Measurements from ENCODE around the gene THAP4. TPM values are rescaled to one million over a fixed set of nuclear protein-coding genes. Genes with fewer than 3 reads are reported as not detected.

THAP4 gene
- total RNA-seq, 1 donor from 2014 or later, result 46.1 TPM

DNA sequence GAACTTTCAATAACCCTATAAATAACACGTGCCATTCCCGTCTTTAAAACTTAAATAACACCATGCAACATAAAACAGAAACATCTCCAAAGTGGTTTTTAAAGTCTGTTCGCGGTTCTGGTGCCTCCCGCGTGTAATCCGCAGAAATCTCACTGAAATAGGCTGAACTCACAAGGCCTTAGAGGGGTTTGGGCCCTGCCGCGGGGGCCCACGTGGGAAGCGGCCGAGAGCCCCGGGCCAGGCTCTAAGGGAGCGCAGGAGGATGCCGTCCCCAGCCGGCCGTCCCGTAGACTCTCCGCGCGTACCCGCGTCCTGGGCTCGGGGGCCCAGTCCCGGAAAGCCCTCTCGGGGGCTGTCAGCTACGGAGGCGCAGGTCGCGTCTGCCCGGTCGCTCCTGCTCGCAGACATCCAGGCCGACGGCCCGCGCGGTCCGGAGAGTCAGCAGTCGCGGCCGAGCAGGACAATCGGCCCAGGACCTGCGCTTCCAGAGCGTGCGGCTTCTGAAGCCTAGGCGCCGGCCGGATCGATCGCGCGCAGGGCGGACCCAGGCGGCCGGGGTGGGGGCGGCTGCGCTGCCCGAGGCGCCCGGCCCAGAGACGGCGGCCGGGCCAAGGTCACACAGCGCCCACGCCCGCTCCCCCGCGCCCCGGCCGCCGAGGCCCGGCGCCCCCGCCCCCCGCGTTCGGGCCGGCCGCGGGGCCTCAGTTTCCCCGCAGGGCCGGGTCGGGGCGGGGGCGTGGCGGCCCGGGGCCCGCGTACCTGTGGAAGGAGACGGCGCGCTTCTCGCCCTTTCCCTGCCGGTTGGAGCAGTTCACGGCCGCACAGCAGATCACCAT lies 558 bp downstream of the THAP4 start:
- ATAC-seq (peak; percentile 37), DNase-seq (peak; percentile 77)
- peaks cover 24% of the 10 kb centered on the region for H3K36me3 ChIP-seq
- peak overlapping the region; percentile 77 for H3K4me3 ChIP-seq
- peaks cover 41% of the 10 kb centered on the region for H3K4me1 ChIP-seq
- intact Hi-C loops (cut with DNase I), result no loop called here
- peak overlapping the region; percentile 99 for H3K27ac ChIP-seq
- no peak for TF ChIP-seq CTCF (IDR thresholded peaks at IDR 0.05)
- H3K27me3 ChIP-seq, result no peaks in the 10 kb centered on the region
- no peaks in the 10 kb centered on the region for H3K9me3 ChIP-seq

DNA sequence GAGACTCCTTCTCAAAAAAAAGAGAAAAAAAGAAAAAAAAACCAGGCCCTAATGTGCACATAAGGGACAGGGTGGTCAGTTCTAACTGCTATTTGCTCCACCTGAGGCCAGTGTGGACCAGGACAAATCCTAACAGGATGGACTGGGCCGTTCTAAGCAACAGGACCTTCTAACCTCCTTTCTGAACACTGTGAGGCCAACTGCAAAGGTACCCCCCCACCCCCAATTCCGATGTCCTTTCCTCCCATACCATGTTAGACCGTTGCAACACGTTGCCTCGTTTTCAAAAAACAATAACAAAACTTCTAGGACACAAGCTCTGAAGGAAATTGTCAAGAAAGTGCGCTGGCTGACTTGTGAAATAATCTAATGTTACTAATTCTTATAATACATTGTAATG lies 1.2 kb downstream of the THAP4 start:
- no peak for DNase-seq
- intact Hi-C loops (cut with DNase I), result no loop called here

GRCh38 chr2:241633561-241633960 lies 3.4 kb downstream of the THAP4 start:
- Histone ChIP-seq H3K4me1 (peaks cover 18% of the 10 kb centered on the region), H3K9me3 (no peaks in the 10 kb centered on the region), H3K27me3 (no peaks in the 10 kb centered on the region), H3K27ac (no peak overlapping the region), H3K36me3 (peaks cover 36% of the 10 kb centered on the region), H3K4me3 (no peak overlapping the region)
- DNase-seq (no peak), ATAC-seq (no peak)
- intact Hi-C loops (cut with DNase I), result no loop called here
- no peak for TF ChIP-seq CTCF (IDR thresholded peaks at IDR 0.05)

More for the DNA sequence above, 1.2 kb downstream of the THAP4 start:
- ATAC-seq, result no peak
- Histone ChIP-seq H3K9me3 (no peaks in the 10 kb centered on the region), H3K4me1 (peaks cover 36% of the 10 kb centered on the region), H3K4me3 (peak overlapping the region; percentile 77), H3K27ac (peak overlapping the region; percentile 83), H3K36me3 (peaks cover 30% of the 10 kb centered on the region), H3K27me3 (no peaks in the 10 kb centered on the region)
- TF ChIP-seq CTCF (IDR thresholded peaks at IDR 0.05), result no peak

- peaks cover 36% of the 10 kb centered on the region for H3K36me3 ChIP-seq
- H3K27ac ChIP-seq, result no peak overlapping the region
- intact Hi-C loops (cut with DNase I), result no loop called here
- no peaks in the 10 kb centered on the region for H3K27me3 ChIP-seq
- DNase-seq (no peak), ATAC-seq (no peak)
- no peak for TF ChIP-seq CTCF (IDR thresholded peaks at IDR 0.05)
- H3K9me3 ChIP-seq, result no peaks in the 10 kb centered on the region
- H3K4me1 ChIP-seq, result peaks cover 13% of the 10 kb centered on the region
- no peak overlapping the region for H3K4me3 ChIP-seq
Observed at GRCh38 chr2:241632478-241633325, 4.3 kb downstream of the THAP4 start.

DNA sequence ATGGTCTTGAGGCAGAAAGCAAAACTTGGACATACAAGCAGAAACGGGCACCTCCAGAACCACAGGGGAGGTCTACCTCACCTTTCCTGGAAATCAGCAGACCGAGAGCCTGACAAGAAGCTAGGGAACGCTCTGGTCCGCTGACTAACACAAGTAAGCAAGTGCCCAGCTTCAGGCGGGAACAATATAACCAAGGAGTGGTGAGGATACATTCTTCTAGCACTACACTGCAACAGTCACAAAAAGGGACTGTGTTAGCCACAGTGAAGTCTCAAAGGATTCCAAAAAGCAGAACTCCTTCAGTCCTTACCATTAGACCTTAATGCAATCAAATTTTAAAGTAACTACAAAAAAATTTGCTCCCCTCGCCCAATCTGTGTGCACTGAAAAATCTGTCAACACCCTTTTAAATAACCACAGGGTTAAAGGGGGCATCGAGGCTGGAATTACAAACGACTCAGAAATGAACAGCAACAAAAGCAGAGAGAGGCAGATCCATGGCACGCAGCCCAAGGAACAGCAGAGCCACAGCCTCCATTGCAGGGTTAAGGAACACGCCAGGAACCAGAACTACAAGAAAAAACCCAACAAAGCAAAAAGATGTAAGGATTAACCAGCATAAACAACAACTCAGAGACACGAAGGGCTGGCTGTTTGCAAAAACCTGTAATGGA lies 7.1 kb downstream of the THAP4 start:
- Histone ChIP-seq H3K9me3 (no peaks in the 10 kb centered on the region), H3K36me3 (peaks cover 43% of the 10 kb centered on the region), H3K4me3 (no peak overlapping the region), H3K27me3 (no peaks in the 10 kb centered on the region), H3K4me1 (peaks cover 3% of the 10 kb centered on the region), H3K27ac (peak overlapping the region; percentile 30)
- intact Hi-C loops (cut with DNase I), result no loop called here
- TF ChIP-seq CTCF (IDR thresholded peaks at IDR 0.05), result no peak
- ATAC-seq, result no peak
- DNase-seq, result no peak
